Fibroblast of skin of left biceps (primary cell): ENCODE results near the gene RFTN1.

ENCODE experiments used
- DNase-seq, 2 experiments: peaks; one replicate each; pipeline ENCODE4 v3.0.0-alpha.2; 2013; ENCODE audit warnings: low read depth in 2 of 2

The RFTN1 gene

DNA sequence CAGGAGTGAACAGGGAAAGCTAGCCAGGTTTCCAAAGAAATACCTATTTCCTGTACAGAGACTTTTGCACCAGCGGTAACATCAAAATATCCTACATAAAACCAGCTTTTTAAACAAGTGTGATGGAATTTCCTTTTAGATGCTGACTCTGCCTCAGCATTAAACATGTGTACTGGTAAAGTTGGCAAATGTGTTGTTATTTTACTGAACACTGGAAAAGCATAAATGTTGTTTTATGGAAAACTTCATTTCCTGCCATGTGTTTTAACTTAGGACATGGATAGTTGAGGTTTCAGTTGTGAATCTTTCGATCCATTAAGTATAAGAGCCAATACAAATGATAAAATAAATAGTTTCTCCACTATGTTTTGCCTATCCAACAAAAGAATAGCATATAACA is 232.8 kb downstream of the RFTN1 start:
- peak; percentile 36 to 41 for DNase-seq

DNA sequence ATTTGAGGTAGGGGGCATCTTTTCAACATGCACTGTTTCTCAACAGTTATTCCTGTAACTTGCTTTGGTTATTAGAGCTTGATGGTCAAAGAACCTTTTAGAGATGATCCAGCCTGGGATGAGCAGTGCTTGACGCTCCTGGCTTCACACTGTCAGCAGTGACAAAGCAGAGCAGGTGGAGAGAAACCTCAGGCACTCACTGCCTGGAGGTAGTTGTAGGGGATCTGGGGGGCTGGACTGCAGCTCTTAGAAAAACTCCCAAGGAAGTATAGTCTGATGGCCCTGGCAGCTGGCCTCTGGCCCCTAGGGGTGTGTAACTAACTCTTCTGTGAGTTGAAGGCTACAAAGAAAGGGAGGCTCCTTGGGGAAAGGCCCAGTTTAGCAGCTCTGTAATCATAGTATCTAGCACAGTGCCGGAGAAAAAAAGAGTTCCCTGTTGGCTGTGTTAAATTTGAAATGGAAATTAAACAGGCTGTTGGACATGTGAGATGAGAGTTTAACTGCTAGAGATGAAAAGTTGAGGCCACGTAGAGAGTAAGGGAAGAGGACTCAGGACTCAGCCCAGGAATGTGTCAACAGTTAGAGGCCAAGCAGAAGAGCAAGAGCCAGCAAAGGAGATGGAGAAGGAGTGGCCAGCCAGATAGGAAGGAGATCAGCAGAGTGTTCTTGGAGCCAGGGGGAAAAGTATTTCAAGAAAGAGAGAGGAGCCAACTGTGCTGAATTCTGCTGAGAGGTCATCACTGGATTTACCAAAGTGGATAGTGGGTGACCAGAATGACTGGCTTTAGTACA is 234.3 kb downstream of the RFTN1 start:
- DNase-seq = no peak

DNA sequence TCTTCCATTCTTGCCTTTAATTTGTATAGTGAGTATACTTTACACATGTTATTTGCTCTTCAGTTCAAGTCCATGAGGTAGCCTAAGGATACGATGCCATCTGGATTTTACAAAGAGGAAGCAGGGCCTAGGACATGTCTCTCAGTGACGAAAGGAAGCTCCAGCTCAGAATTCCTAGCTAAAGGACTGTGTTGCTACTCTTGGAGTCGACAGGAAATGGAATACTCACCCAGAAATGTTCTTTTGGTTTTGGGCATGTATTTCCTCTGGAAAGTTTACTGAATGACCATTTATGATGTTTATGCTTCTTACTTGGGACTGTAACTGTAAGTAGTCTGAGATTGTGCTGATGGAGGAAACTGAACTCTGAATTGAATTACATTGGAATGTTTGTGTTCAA is 236.0 kb downstream of the RFTN1 start:
- no peak for DNase-seq

DNA sequence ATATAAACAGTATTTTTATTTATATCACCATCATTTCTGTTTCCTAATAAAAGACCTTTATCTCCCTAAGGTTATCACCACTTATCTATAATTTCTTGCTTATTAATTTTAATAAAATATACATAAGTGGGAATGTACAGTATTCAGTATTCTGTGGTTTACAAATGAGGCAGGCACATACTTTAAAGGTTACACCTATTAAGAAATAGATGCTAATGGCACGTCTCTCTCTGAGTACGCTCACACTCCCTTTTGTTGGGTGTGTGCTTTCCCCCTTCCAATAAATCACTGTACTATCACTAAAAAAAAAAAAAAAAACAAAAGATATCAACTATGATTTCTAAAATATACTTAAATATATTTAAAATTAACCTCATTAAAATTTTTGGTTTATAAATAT is 239.6 kb downstream of the RFTN1 start:
- no peak for DNase-seq

DNA sequence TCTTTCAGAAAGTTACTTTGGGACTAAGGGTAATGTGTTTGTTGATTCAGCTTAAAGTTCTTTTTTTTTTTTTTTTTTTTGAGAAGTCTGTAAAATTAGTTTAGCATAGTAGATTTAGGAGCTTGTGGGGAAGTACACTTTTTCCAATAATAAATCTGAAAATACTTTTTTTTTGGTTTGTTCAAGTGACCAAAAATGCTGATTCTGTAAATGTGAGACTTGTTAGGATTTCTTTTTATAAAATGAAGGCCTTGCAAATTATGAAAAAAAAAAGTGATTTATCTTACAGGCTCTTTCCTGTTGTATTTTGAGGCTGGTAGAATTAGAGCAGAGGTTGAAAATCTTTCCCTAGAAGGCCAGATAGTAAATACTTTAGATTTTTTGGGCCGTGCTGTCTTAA is 240.9 kb downstream of the RFTN1 start:
- DNase-seq = no peak

DNA sequence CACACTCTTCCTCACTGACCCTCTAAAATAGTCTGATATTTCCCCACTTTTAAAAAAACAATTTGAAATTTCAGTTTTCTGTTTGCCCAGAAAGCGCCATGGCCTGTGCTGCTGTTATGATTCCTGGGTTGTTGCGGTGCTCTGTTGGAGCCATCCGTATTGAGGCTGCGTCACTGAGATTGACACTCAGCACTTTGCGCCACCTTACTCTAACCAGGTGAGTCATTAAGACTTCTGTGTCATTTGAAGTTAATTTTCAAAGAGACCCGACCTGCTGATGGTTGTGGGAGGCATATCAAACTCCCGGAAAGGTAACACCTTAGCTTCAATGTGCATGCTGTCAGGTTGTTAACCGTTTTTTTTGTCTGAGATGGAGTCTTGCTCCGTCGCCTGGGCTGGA is 242.6 kb downstream of the RFTN1 start:
- DNase-seq = no peak

DNA sequence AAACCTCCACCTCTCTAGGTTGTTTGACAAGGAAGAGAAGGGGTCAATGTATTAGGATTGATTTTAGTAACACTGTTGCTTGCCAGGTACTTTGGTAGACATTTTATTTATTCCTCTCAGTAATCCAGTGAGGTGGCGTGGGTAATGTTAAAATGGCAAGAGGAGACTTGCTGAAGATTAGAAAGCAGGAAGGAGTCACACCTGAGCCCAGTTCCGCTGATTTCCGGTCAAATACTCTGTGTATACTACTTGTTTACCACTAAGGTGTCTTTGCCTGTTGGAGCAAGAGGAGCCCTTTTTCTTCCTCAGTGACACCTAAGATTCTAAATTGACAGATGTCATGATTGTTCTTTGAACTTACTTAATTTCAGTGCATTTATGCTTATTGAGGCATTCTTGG is 246.8 kb downstream of the RFTN1 start:
- DNase-seq = no peak
